ENCODE data around the gene DBP.

DNA sequence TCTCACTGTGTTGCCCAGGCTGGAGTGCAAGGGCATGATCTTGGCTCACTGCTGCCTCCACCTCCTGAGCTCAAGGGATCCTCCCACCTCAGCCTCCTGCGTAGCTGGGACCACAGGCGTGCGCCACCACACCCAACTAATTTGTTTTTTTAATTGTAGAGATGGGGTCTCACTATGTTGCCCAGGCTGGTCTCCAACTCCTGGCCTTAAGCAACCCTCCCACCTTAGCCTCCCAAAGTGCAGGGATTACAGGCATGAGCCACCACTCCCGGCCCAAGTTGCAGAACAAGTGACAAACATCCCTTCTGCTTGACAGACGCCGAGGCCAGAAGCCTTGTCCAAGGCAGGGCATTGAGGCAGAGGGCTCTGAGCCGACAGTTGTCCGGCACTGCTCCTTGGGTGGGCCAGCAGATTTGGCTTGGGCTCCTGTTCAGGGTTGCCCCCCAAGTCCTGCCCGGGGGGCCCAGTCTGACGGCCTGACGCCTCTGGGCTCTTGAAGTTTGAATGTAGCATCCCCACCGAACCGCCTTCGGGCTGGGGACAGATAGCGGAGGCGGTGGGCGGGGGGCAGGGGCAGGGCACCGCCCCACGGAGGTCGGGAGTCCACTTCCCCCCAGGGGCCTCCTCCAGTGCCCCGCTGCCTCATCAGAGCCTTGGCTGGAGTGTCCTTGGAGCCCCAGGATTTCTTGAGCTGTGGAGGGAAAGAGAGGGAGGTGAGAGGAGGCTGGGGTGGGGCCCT, 36.3 kb downstream of the DBP start:
- TF ChIP-seq, protein P1, sequence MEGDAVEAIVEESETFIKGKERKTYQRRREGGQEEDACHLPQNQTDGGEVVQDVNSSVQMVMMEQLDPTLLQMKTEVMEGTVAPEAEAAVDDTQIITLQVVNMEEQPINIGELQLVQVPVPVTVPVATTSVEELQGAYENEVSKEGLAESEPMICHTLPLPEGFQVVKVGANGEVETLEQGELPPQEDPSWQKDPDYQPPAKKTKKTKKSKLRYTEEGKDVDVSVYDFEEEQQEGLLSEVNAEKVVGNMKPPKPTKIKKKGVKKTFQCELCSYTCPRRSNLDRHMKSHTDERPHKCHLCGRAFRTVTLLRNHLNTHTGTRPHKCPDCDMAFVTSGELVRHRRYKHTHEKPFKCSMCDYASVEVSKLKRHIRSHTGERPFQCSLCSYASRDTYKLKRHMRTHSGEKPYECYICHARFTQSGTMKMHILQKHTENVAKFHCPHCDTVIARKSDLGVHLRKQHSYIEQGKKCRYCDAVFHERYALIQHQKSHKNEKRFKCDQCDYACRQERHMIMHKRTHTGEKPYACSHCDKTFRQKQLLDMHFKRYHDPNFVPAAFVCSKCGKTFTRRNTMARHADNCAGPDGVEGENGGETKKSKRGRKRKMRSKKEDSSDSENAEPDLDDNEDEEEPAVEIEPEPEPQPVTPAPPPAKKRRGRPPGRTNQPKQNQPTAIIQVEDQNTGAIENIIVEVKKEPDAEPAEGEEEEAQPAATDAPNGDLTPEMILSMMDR (IDR thresholded peaks at IDR 0.05; ENCODE audit: low read depth, low read length): no peak
- no peak for TF ChIP-seq EZH2phosphoT487 (IDR thresholded peaks at IDR 0.05; ENCODE audit: low read depth)
